HG03432 (cell line): ENCODE measurements around the gene COX20.
"Not testable (repeated sequence)": the region's sequence is repeated elsewhere in the genome, so short reads cannot be mapped to it uniquely, and the experiment has no call there.

Experiments
- ATAC-seq: cut with Tn5 transposase; IDR thresholded peaks from one replicate; pipeline ENCODE4 v1.9.1; 2021; ENCODE audit warnings: mild to moderate bottlenecking, moderate library complexity; ENCODE audit not compliant: unreplicated experiment

COX20 gene, protein sequence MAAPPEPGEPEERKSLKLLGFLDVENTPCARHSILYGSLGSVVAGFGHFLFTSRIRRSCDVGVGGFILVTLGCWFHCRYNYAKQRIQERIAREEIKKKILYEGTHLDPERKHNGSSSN

GRCh38 chr1:244835276-244836134 lies at the start of gene COX20:
Gene COX20, plus strand, starts transcription at chr1:244835658. Its CDS starts 57 bp downstream, at chr1:244835715.
- peak; percentile 72 for ATAC-seq

DNA sequence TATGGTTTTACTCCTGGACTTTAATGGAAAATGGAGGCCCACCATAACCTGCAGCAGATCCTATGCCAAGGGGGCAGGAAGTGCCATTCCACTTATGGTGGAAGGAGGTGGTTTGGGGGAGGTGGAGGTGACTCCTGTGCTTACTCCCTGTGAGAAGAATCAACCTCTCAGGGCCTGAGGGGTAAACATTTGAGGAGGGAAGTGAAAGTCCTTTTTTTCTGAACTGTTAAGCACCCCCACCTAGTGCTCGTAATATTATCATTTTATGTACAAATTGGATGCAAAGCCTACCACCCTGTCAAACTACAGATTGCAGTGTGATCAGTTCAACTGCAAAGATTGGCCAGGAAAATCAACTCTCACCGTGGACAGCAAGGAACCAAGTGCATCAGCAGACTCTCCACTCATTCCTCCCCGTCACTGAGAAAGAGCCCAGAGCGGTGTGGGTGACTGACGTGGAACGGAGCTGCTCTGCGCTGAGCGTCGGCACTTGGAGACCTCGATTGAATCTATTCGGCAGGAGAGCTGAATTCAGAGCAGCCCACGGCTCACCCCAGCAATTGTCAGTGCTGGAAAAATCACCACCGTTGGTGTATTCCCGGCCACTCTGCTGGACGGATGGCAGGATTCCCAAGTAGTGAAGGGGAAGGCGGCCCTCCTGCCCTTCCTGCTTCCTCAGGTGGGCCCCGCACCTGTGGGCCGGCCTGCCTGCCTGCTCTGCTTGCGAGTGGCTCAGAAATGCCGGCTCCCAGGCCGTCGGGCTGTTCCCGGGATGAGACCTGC lies 46.8 kb upstream of the COX20 start:
- no peak for ATAC-seq

DNA sequence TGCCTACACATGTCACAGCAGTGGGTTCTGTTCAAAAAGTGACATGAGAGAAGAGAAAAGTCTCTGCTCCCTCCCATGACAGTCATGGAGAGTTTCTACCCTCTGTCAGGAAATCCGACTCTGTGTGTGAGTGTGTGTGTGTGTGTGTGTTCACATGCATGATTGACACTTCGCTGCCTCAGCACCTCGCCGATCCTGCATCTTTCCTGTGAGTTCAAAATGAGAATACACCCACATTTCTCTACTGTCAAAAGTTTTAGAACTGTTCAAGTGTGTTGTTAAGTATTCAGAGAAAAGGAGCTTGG lies 46.2 kb upstream of the COX20 start:
- no peak for ATAC-seq

GRCh38 chr1:244789731-244790130 lies 45.7 kb upstream of the COX20 start:
- no peak for ATAC-seq

GRCh38 chr1:244791061-244791460 lies 44.4 kb upstream of the COX20 start:
- no peak for ATAC-seq

DNA sequence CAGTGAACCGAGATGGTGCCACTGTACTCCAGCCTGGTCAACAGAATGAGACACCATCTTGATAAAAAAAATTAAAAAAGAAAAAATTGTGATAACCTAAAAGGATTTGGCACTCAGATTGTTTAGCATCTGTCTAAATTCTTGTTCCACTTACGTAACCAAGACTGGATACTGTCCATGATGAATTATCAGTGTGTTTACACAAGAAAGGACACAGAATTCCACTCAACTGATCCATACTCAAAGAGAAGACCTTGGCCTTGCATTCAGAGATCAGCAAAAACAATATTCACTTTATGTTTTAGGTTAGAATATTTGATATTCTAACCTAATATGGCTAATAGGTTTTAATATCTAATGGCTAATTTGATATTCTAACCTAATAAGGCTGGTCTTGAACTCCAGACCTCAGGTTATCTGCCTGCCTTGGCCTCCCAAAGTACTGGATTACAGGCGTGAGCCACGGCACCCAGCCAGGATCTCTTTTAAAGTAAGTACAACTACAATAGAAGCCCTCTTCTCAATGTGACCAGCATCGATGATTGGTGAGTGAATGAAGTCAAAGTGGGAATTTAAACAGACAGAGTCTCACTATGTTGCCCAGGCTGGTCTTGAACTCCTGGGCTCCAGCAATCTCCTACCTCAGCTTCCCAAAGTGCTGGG lies 43.1 kb upstream of the COX20 start:
- ATAC-seq = no peak

DNA sequence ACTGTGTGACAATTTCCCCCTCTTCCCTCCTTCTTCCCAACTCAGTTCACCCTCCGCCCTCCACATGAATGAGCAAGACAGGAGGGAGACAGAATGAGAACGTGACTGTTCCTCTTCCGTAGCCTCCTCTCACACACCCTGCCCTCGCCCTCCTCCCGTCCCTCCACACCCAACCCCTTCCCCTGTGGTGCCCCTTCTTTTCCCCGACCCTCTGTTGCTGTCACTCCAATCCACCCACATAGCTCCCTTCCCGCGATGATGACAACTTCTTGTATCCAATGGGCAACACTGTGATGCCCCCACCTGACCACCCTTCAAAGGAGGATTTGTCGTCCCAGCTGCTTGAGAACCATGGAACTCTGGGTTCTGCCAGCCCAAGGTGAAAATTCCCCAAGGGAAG lies 41.4 kb upstream of the COX20 start:
- no peak for ATAC-seq

- not testable (repeated sequence) for ATAC-seq
These were observed 40.9 kb upstream of the COX20 start for GRCh38 chr1:244794516-244794915.

DNA sequence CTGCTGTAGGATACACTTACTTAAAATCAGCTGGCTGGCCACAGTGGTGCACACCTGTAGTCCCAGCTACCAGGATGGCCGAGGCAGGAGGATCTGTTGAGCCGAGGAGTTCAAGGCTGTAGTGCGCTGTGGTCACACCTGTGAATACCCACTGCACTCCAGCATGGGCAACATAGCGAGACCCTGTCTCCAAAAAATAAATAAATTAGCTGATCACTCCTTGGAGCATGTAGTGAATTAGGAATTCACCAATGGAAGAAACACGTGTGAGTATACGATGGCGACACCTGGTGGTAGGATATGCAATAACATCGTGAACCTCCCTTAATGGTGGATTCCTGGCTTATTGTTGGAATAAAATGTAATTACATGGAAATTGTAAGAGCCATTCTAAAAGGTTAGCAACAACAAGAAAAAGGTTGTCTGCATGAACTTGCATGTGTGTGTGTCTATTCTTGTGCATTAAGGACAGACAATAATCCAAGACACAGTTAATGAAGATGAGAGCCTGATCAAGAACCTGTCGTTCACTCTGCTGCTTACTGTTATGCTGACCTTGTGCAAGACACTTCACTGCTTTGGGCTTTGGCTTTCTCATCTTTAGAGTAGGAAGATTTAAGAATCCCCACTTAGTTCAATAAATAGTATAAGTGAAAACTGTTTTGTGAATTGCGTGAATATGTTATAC lies 38.6 kb upstream of the COX20 start:
- ATAC-seq = no peak

DNA sequence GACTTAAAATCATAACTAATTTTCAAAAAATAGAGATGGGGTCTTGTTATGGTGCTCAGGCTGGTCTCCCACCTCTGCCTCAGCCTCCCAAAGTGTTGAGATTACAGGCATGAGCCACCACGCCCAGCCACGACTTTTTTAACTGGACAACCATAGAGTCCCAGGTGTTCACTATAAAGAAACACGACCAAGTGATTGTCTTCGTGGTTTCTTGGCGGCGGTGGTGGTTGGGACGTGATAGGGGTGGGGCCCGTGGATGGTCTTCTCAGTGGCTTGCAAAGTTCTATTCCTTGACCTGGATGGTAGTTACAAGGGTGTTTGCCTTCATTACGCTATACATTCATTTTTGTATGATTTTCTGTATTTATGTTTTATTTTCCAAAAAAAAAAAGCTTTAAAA lies 34.6 kb upstream of the COX20 start:
- peak; percentile 10 for ATAC-seq

DNA sequence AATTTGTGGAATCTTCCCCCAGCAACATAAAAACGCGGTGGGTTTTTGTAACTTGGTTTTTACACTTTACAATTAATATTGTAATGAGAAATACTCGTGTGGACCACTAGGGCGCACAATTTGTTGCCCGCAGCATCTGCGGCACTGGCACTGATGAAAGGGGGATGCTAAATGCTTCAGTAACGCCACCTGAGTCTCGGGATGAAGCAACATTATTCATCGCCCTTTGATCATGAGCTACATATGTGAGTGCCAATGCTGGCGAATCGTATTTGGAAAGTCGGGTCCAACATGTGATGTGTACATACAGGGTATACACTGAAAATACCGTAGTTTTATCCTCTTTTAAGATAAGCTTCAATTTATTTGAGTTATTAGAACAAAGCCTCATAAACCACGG lies 34.2 kb upstream of the COX20 start:
- ATAC-seq = peak; percentile 86

DNA sequence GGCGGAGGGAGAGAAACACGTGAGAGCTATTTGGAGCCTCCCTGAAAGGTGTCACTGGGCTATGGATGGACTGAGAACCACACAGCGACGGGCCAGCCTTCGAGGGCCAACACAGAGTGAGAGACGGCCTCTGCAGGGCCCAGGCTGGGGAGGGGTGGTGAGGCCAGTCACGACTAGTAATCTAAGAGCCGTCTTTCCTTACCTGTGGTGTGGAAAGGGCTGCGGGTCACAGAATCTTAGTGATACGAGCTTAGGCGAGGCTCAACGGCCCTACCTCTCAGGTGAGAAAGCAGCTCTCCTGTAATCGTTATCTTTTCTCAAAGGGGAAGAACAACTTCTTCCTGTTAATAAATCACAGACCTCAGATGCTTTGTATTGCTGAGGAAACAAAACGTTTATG lies 33.4 kb upstream of the COX20 start:
- ATAC-seq = no peak

- ATAC-seq = no peak
These were observed 32.8 kb upstream of the COX20 start for GRCh38 chr1:244802556-244803239.

- ATAC-seq = no peak
These were observed 30.6 kb upstream of the COX20 start for GRCh38 chr1:244804841-244805240.

DNA sequence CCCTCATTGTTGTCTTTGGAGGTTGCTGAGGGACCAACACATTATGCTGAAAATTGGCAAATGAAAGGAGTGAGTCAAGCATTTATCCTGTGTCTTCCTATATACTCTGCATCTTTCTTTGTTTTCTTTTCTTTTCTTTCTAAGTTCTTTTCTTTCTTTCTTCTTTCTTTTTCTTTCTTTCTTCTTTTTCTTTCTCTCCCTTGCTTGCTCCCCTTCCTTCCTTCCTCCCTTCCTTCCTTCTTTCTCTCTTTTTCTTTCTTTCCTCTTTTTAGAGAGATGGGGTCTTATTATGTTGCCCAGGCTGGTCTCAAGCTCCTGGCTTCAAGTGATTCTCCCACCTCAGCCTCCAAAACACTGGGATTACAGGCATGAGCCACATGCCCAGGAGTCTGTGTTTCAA lies 28.3 kb upstream of the COX20 start:
- no peak for ATAC-seq

- ATAC-seq = no peak
These were observed 25.2 kb upstream of the COX20 start for GRCh38 chr1:244810221-244810620.

GRCh38 chr1:244813327-244813726 lies 22.1 kb upstream of the COX20 start:
- ATAC-seq = no peak

GRCh38 chr1:244815600-244816099 lies 19.8 kb upstream of the COX20 start:
- no peak for ATAC-seq

DNA sequence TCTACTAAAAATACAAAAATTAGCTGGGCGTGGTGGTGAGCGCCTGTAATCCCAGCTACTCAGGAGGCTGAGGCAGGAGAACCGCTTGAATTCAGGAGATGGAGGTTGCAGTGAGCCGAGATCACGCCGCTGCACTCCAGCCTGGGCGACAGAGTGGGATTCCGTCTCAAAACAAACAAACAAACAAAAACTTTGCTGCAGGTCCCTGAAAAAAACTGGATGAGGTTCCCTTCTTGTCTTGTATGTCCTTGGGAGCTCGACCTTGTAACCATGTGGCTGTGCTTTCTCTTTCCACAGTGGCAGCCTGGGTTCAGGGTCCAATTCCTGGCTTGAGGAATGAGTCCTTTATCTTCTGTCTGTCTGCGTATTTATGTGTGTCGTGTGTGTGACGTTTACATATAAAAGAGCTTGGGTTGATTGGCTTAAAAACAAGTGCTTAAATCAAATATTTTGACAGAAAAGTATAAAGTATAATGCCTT lies 18.0 kb upstream of the COX20 start:
- ATAC-seq = no peak

DNA sequence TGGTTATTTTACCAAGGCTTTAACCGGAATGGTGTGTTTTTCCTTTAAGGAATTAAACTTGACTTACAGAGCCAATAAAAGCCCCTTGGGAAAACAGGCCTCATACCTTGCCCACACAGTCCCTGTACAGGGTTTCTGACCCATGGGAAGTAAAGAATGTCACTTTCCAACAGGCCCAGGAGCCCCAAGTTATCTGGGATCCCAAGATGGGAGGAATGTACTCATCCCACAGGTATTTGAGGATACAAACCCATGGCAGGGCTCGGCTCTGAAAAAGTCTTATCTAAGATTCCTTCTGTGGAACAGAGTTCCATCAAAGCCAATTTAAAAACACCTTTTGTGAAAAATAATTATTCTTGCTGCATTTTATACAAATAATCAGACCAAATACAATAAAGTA lies 15.3 kb upstream of the COX20 start:
- no peak for ATAC-seq
